HepG2 (cell line): ENCODE data around the gene HADH. TPM values are rescaled to one million over a fixed set of nuclear protein-coding genes. Genes with fewer than 3 reads are reported as not detected.

Experiments
- ATAC-seq: fragments of 200-7000 bp; cut with Tn5 transposase; 3 replicates; pipeline ENCODE4 v1.9.1; 2020; ENCODE audit warnings: mild to moderate bottlenecking, moderate library complexity
- BruUV-seq: library from RNA; stranded (reverse); fragments of 400-500 nt; replicated peaks from 2 replicates; lab custom pipeline; 2021; lab: Mats Ljungman, UMichigan
- CTCF ChIA-PET: fragments of 300-600 bp; formaldehyde crosslinking; extraction: SDS; loops from one replicate; lab custom pipeline; 2021; ENCODE audit warnings: low total read pairs, inconsistent platforms, low intra/inter-chr PET ratio; lab: Yijun Ruan, JAX
- POLR2A ChIA-PET: fragments of 350-600 bp; sonication (Branson Sonifier 250); formaldehyde crosslinking; loops from one replicate; lab custom pipeline; 2020; ENCODE audit warnings: antibody characterized with exemption, inconsistent platforms; lab: Yijun Ruan, JAX
- DNase-seq: peaks from one replicate; pipeline ENCODE4 v3.0.0-alpha.2; 2015; ENCODE audit warnings: low spot score
- FAIRE-seq: peaks from 3 replicates; lab custom pipeline; 2011; peaks lifted over from hg19 to GRCh38; lab: Jason Lieb, UNC
- H2AFZ ChIP-seq: one replicate; pipeline ENCODE4 v1.6.1; 2011; ENCODE audit warnings: low read length, inconsistent platforms
- H3K27ac ChIP-seq: fragments of 300-600 bp; 3 replicates; pipeline ENCODE4 v1.8.0; 2011; ENCODE audit warnings: mixed run types, mild to moderate bottlenecking, mixed read lengths, low read length, inconsistent platforms; ENCODE audit not compliant: insufficient read depth; ENCODE audit errors: extremely low read length
- H3K27me3 ChIP-seq, 2 experiments: fragments of 200-600 bp in 1 of 2; 2 replicates in 1 of 2; 3 replicates in 1 of 2; pipeline versions ENCODE4 v1.6.0 to v1.8.0; 2011; ENCODE audit warnings: low read length in 2 of 2, mild to moderate bottlenecking in 2 of 2, moderate library complexity in 2 of 2, inconsistent platforms in 1 of 2; ENCODE audit not compliant: insufficient read depth in 2 of 2, control insufficient read depth in 1 of 2
- H3K36me3 ChIP-seq, 2 experiments: fragments of 200-600 bp in 1 of 2; replicated peaks in 1 of 2; 2 replicates in 1 of 2; 3 replicates in 1 of 2; pipeline versions ENCODE4 v1.5.1 to v1.8.0; 2011; ENCODE audit warnings: low read length in 2 of 2, inconsistent platforms in 1 of 2; ENCODE audit not compliant: insufficient read depth in 2 of 2, control insufficient read depth in 1 of 2
- H3K4me1 ChIP-seq: 2 replicates; pipeline ENCODE4 v1.5.1; 2012; ENCODE audit warnings: low read length, inconsistent platforms; ENCODE audit not compliant: insufficient read depth
- H3K4me2 ChIP-seq: 2 replicates; pipeline ENCODE4 v1.6.0; 2011; ENCODE audit warnings: low read depth, low read length, inconsistent platforms
- H3K4me3 ChIP-seq, 3 experiments: fragments of 200-600 bp in 1 of 3; sonication (generic), shearing (Covaris generic) in 1 of 3; replicated peaks in 1 of 3; 2 replicates each; pipeline ENCODE4 v1.5.1; 2011 to 2016; ENCODE audit warnings: low read length in 3 of 3, inconsistent platforms in 2 of 3, low read depth in 2 of 3, mild to moderate bottlenecking in 2 of 3, control low read depth in 1 of 3, mixed read lengths in 1 of 3; ENCODE audit not compliant: insufficient read depth in 1 of 3
- H3K79me2 ChIP-seq: one replicate; pipeline ENCODE4 v1.6.1; 2011; ENCODE audit warnings: low read length, inconsistent platforms; ENCODE audit not compliant: insufficient read depth
- H3K9ac ChIP-seq: 2 replicates; pipeline ENCODE4 v1.6.0; 2011; ENCODE audit warnings: mild to moderate bottlenecking, low read depth, low read length, inconsistent platforms; ENCODE audit not compliant: insufficient read depth
- H3K9me3 ChIP-seq: 2 replicates; pipeline ENCODE4 v1.5.1; 2012; ENCODE audit warnings: mild to moderate bottlenecking, low read length
- H4K20me1 ChIP-seq: 2 replicates; pipeline ENCODE4 v1.6.0; 2011; ENCODE audit warnings: inconsistent platforms, mild to moderate bottlenecking, low read length, moderate library complexity; ENCODE audit not compliant: insufficient read depth
- AHR ChIP-seq: IDR thresholded peaks from 2 replicates; pipeline ENCODE4 v1.6.1; 2018; ENCODE audit warnings: missing genetic modification reagents, missing compliant biosample characterization
- ELF1 ChIP-seq: sonication (generic); formaldehyde crosslinking; IDR thresholded peaks from 2 replicates; pipeline ENCODE4 v1.4.0; 2020; ENCODE audit warnings: missing genetic modification reagents
- IRF9 ChIP-seq: sonication (generic); formaldehyde crosslinking; IDR thresholded peaks from 2 replicates; pipeline ENCODE4 v1.8.0; 2022; ENCODE audit warnings: missing genetic modification reagents, mild to moderate bottlenecking, borderline replicate concordance
- KDM3A ChIP-seq: IDR thresholded peaks from 2 replicates; pipeline ENCODE4 v1.6.1; 2018; ENCODE audit warnings: low read depth, missing compliant biosample characterization
- MEIS1 ChIP-seq: sonication (generic); formaldehyde crosslinking; IDR thresholded peaks from 2 replicates; pipeline ENCODE4 v1.9.0; 2021; ENCODE audit warnings: mild to moderate bottlenecking, missing genetic modification reagents, moderate library complexity, borderline replicate concordance
- MXI1 ChIP-seq: IDR thresholded peaks from 3 replicates; pipeline ENCODE4 v1.6.1; 2012; ENCODE audit warnings: low read depth, low read length, inconsistent platforms, borderline replicate concordance
- RAD21 ChIP-seq: fragments of 450-650 bp; formaldehyde crosslinking; IDR thresholded peaks from 2 replicates; pipeline ENCODE4 v1.5.0; 2020; ENCODE audit warnings: mild to moderate bottlenecking
- SPEN ChIP-seq: sonication (generic); formaldehyde crosslinking; IDR thresholded peaks from 2 replicates; pipeline ENCODE4 v1.5.1; 2020; ENCODE audit warnings: low read depth, mild to moderate bottlenecking, missing genetic modification reagents
- STAG1 ChIP-seq: sonication (generic); formaldehyde crosslinking; IDR thresholded peaks from 2 replicates; pipeline ENCODE4 v1.4.0; 2020; ENCODE audit warnings: missing genetic modification reagents
- ZFP41 ChIP-seq: sonication (generic); formaldehyde crosslinking; IDR thresholded peaks from 2 replicates; pipeline ENCODE4 v1.4.0; 2020; ENCODE audit warnings: mild to moderate bottlenecking, missing genetic modification reagents, borderline replicate concordance
- ZNF207 ChIP-seq: fragments of 450-650 bp; IDR thresholded peaks from 2 replicates; pipeline ENCODE4 v1.6.1; 2016; ENCODE audit warnings: antibody characterized with exemption, borderline replicate concordance
- ZNF33B ChIP-seq: sonication (generic); formaldehyde crosslinking; IDR thresholded peaks from 2 replicates; pipeline ENCODE4 v1.5.1; 2020; ENCODE audit warnings: mild to moderate bottlenecking, missing genetic modification reagents
- ZNF891 ChIP-seq: sonication (generic); formaldehyde crosslinking; IDR thresholded peaks from 2 replicates; pipeline ENCODE4 v1.5.0; 2020; ENCODE audit warnings: mild to moderate bottlenecking, missing genetic modification reagents
- WGBS: methylation state at CpG from one replicate; pipeline ENCODE4 v1.1.6; 2017; ENCODE audit warnings: low lambda C conversion rate; 5-methylcytosine and 5-hydroxymethylcytosine counted together
- in situ Hi-C: cut with HindIII; loops from 2 replicates; pipeline ENCODE4 v1.10.0; 2017; ENCODE audit warnings: low pct_unique_long_range_greater_than_20kb; ENCODE audit not compliant: extremely low pct_ligation_motif_present
- intact Hi-C: fragments of 100-400 bp; cut with micrococcal nuclease; formaldehyde crosslinking; loops from one replicate; pipeline ENCODE4 v1.10.0; 2022; ENCODE audit not compliant: unreplicated experiment
- polyA plus RNA-seq, 8 experiments: library from polyadenylated mRNA; depleted of rRNA in 3 of 8; stranded (reverse) in 7 of 8; unstranded in 1 of 8; fragments of >200 nt; fragmentation: Illumina TruSeq in 4 of 8; extraction: Trizol in 4 of 8; gene quantifications; 2 replicates each; pipeline versions ENCODE4 v1.2.1 to v1.2.3, GENCODE V29; 2011 to 2016; ENCODE audit warnings: low read depth in 4 of 8, missing spikeins in 1 of 8, mixed read lengths in 1 of 8; ENCODE audit not compliant: insufficient read depth in 1 of 8
- total RNA-seq, 5 experiments: library from RNA; depleted of rRNA; stranded (reverse); fragments of >200 nt; fragmentation: Illumina TruSeq; extraction: Trizol; gene quantifications; 2 replicates each; pipeline ENCODE4 v1.2.3, GENCODE V29; 2016; ENCODE audit warnings: low read depth in 1 of 5

The HADH gene
- total and polyA plus RNA-seq, 2 of the 13 experiments (the other 11 are each of a cell fraction or from before 2014, with no cell fraction given) = 29.6 to 33.9 TPM

- Histone ChIP-seq H4K20me1 (no peaks in the 10 kb centered on the region), H3K4me2 (no peak overlapping the region), H3K27ac (no peak overlapping the region), H2AFZ (no peak overlapping the region), H3K36me3 (no peaks in the 10 kb centered on the region), H3K9ac (no peak overlapping the region), H3K9me3 (no peaks in the 10 kb centered on the region), H3K27me3 (no peaks in the 10 kb centered on the region), H3K79me2 (no peaks in the 10 kb centered on the region), H3K4me3 (no peak overlapping the region), H3K4me1 (no peaks in the 10 kb centered on the region)
- intact Hi-C loops = no loop called here
- no peak for FAIRE-seq
- BruUV-seq = no TSS peak
- CTCF ChIA-PET = no interaction called here
- POLR2A ChIA-PET = no interaction called here
- in situ Hi-C loops = loop anchor here (25.0 kb wide), 1 partner anchor 444 kb away; no protein-coding TSS in a partner anchor
- WGBS = 64% methylated on average over 3 of the region's 3 CpGs
- DNase-seq = no peak
- no peak for ATAC-seq
- TF ChIP-seq ZFP41 (CRISPR knock-in tag) = no peak
- no peak for TF ChIP-seq IRF9 (CRISPR knock-in tag)
- TF ChIP-seq STAG1 (CRISPR knock-in tag) = 0 out of 2 replicates have a peak, but pooled peaks have one; percentile 5
These were observed 53.2 kb downstream of the HADH start for GRCh38 chr4:108042927-108043326.

- intact Hi-C loops (no loop called here), in situ Hi-C loops (loop anchor here (25.0 kb wide), 1 partner anchor 444 kb away; no protein-coding TSS in a partner anchor)
- H3K4me2 ChIP-seq = no peak overlapping the region
- H2AFZ ChIP-seq = no peak overlapping the region
- no peaks in the 10 kb centered on the region for H3K4me1 ChIP-seq
- DNase-seq (no peak), FAIRE-seq (no peak), ATAC-seq (peak; percentile 51; the same call in 2 of the 3 replicates)
- no peaks in the 10 kb centered on the region for H3K9me3 ChIP-seq
- no peak overlapping the region for H3K4me3 ChIP-seq
- H3K9ac ChIP-seq = no peak overlapping the region
- no peaks in the 10 kb centered on the region for H4K20me1 ChIP-seq
- no peak overlapping the region for H3K27ac ChIP-seq
- H3K79me2 ChIP-seq = no peaks in the 10 kb centered on the region
- ChIA-PET CTCF (no interaction called here), POLR2A (no interaction called here)
- no peaks in the 10 kb centered on the region for H3K27me3 ChIP-seq
- BruUV-seq = no TSS peak
- H3K36me3 ChIP-seq = no peaks in the 10 kb centered on the region
- no peak for TF ChIP-seq RAD21 (CRISPR knock-in tag)
- no peak for TF ChIP-seq MXI1
- TF ChIP-seq ZNF33B = no peak
- no peak for TF ChIP-seq ELF1 (CRISPR knock-in tag)
- TF ChIP-seq MEIS1 (CRISPR knock-in tag) = no peak
- TF ChIP-seq SPEN (CRISPR knock-in tag) = no peak
- no peak for TF ChIP-seq ZNF207
- TF ChIP-seq AHR (CRISPR knock-in tag) = no peak
- TF ChIP-seq ZNF891 (CRISPR knock-in tag) = no peak
- TF ChIP-seq KDM3A (CRISPR knock-in tag) = no peak
- 43% methylated on average over 4 of the region's 5 CpGs for WGBS
These were observed 53.8 kb downstream of the HADH start for GRCh38 chr4:108043526-108043925.
